H1 (cell line): ENCODE measurements around the gene CYREN. TPM values are rescaled to one million over a fixed set of nuclear protein-coding genes. Genes with fewer than 3 reads are reported as not detected.

Source experiments
- CBX5 ChIP-seq: fragments of 300-800, 300-1000 bp; sonication (generic); IDR thresholded peaks from 2 replicates; pipeline ENCODE4 v1.7.1; 2016; ENCODE audit warnings: antibody characterized with exemption, low read length, low read depth
- POLR2AphosphoS5 ChIP-seq: IDR thresholded peaks from 2 replicates; pipeline ENCODE4 v1.6.1; 2011; ENCODE audit warnings: low read depth, low read length
- RFX5 ChIP-seq: IDR thresholded peaks from 2 replicates; pipeline ENCODE4 v1.6.1; 2011; ENCODE audit warnings: low read depth, low read length, improper control_type of control experiment, borderline replicate concordance
- SUZ12 ChIP-seq: fragments of 200-600 bp; sonication (generic); IDR thresholded peaks from 2 replicates; pipeline ENCODE4 v1.6.1; 2012; ENCODE audit warnings: mild to moderate bottlenecking, inconsistent platforms, low read length, moderate library complexity, mixed read lengths
- polyA plus RNA-seq, 7 experiments: library from polyadenylated mRNA; depleted of rRNA in 3 of 7; stranded (reverse) in 5 of 7; unstranded in 2 of 7; fragments of >200 nt in 5 of 7; fragments of 200-250 nt in 2 of 7; gene quantifications; 1 replicate in 5 of 7; 2 replicates in 1 of 7; 4 replicates in 1 of 7; pipeline versions ENCODE4 v1.2.1 to v1.2.3, GENCODE V29; 2011 to 2013; ENCODE audit warnings: missing spikeins in 2 of 7, mixed read lengths in 2 of 7
- total RNA-seq: library from RNA; stranded (reverse); fragmentation: NEBNext Ultra II Directional; extraction: Animal tissue kit (Norgen Biotek cat#: 25700); gene quantifications from 2 replicates; pipeline ENCODE4 v1.2.1, GENCODE V29; 2021
- TF ChIP-seq, protein P1 (sequence below): IDR thresholded peaks from 2 replicates; pipeline ENCODE4 v1.6.1; 2012; ENCODE audit warnings: low read length, inconsistent platforms

The CYREN gene
- total and polyA plus RNA-seq, 2 of the 8 experiments (the other 6 are each of a cell fraction or from before 2014, with no cell fraction given) = 25.1 to 46.2 TPM

DNA sequence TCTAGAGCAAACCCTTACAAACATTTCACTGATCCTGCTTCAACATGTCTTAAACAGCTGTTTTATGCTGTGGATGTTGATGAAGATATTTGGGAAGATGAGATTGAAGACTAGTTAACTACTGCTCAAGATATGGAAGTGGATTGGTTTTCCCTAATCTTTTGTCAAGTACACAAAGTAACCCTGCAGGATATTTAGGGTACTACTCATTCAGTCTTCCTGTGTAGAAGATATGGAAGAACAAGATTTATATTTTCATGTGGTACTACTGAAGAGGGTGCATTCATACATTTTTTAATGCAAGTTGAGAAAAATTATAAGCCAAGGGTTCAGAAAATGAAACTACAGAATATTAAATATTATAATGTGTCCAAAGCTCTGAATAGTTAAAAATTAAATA lies 40.9 kb downstream of the CYREN start (continued):
- TF ChIP-seq, protein P1, sequence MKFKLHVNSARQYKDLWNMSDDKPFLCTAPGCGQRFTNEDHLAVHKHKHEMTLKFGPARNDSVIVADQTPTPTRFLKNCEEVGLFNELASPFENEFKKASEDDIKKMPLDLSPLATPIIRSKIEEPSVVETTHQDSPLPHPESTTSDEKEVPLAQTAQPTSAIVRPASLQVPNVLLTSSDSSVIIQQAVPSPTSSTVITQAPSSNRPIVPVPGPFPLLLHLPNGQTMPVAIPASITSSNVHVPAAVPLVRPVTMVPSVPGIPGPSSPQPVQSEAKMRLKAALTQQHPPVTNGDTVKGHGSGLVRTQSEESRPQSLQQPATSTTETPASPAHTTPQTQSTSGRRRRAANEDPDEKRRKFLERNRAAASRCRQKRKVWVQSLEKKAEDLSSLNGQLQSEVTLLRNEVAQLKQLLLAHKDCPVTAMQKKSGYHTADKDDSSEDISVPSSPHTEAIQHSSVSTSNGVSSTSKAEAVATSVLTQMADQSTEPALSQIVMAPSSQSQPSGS = no peak
- TF ChIP-seq SUZ12 (no peak), RFX5 (no peak), CBX5 (no peak), POLR2AphosphoS5 (no peak)
